ENCODE measurements around the gene SPNS3. TPM values are rescaled to one million over a fixed set of nuclear protein-coding genes. Genes with fewer than 3 reads are reported as not detected.

Gene SPNS3
- total RNA-seq, 3 donors from 2014 or later: 0.38 to 0.72 TPM; not detected in 1

GRCh38 chr17:4513113-4514032 is 79.6 kb downstream of the SPNS3 start:
- no peak for ATAC-seq
- H3K36me3 ChIP-seq (ENCODE audit: low read depth): no peaks in the 10 kb centered on the region
- TF ChIP-seq CTCF (IDR thresholded peaks at IDR 0.05): no peak
- no peaks in the 10 kb centered on the region for H3K4me1 ChIP-seq (ENCODE audit: low read depth)
- DNase-seq: no peak
- intact Hi-C loops (cut with DNase I, micrococcal nuclease): no loop called here
- no peaks in the 10 kb centered on the region for H3K9me3 ChIP-seq
- H3K4me3 ChIP-seq: no peak overlapping the region

- H3K4me3 ChIP-seq: no peak overlapping the region
- H3K9me3 ChIP-seq: no peaks in the 10 kb centered on the region
- TF ChIP-seq CTCF (IDR thresholded peaks at IDR 0.05): no peak
- no peaks in the 10 kb centered on the region for H3K36me3 ChIP-seq (ENCODE audit: low read depth)
- DNase-seq (no peak), ATAC-seq (peak; percentile 13)
- no peaks in the 10 kb centered on the region for H3K4me1 ChIP-seq (ENCODE audit: low read depth)
- intact Hi-C loops (cut with DNase I, micrococcal nuclease): no loop called here
Observed at GRCh38 chr17:4514206-4514605, 80.5 kb downstream of the SPNS3 start.

GRCh38 chr17:4514779-4515178 is 81.0 kb downstream of the SPNS3 start:
- no peaks in the 10 kb centered on the region for H3K9me3 ChIP-seq
- H3K4me3 ChIP-seq: no peak overlapping the region
- ATAC-seq: no peak
- H3K36me3 ChIP-seq (ENCODE audit: low read depth): no peaks in the 10 kb centered on the region
- TF ChIP-seq CTCF (IDR thresholded peaks at IDR 0.05): no peak
- intact Hi-C loops (cut with DNase I, micrococcal nuclease): no loop called here
- no peak for DNase-seq
- H3K4me1 ChIP-seq (ENCODE audit: low read depth): no peaks in the 10 kb centered on the region

GRCh38 chr17:4515501-4515900 is 81.8 kb downstream of the SPNS3 start:
- peak; percentile 57 for ATAC-seq

GRCh38 chr17:4516735-4517134 is 83.0 kb downstream of the SPNS3 start:
- H3K9me3 ChIP-seq: no peaks in the 10 kb centered on the region
- H3K4me3 ChIP-seq: no peak overlapping the region
- ATAC-seq: no peak
- H3K36me3 ChIP-seq (ENCODE audit: low read depth): no peaks in the 10 kb centered on the region
- no peak for DNase-seq
- intact Hi-C loops (cut with DNase I, micrococcal nuclease): no loop called here
- TF ChIP-seq CTCF (IDR thresholded peaks at IDR 0.05): no peak
- no peaks in the 10 kb centered on the region for H3K4me1 ChIP-seq (ENCODE audit: low read depth)

More at GRCh38 chr17:4515501-4515900, 81.8 kb downstream of the SPNS3 start:
- TF ChIP-seq CTCF (IDR thresholded peaks at IDR 0.05): no peak
- Histone ChIP-seq H3K4me1 (ENCODE audit: low read depth) (no peaks in the 10 kb centered on the region), H3K4me3 (no peak overlapping the region), H3K36me3 (ENCODE audit: low read depth) (no peaks in the 10 kb centered on the region), H3K9me3 (no peaks in the 10 kb centered on the region)
- peak in 1 of 3 donors; percentile 16 for DNase-seq
- intact Hi-C loops (cut with DNase I, micrococcal nuclease): no loop called here

All from mucosa of descending colon (tissue), 3 donors.